SK-N-MC (cell line): Measurements from ENCODE around the gene UQCC2.

ENCODE experiments used
- EZH2 ChIP-seq: fragments of 200-600 bp; sonication (generic); IDR thresholded peaks from one replicate; pipeline ENCODE4 v1.6.1; 2017; ENCODE audit warnings: antibody characterized with exemption
- FOXP2 ChIP-seq: optimal IDR thresholded peaks from 2 replicates; pipeline ENCODE3; 2011; ENCODE audit warnings: mild to moderate bottlenecking, moderate library complexity; ENCODE audit not compliant: insufficient read depth; ENCODE audit errors: extremely low read length, control extremely low read depth
- POLR2AphosphoS5 ChIP-seq: IDR thresholded peaks from 2 replicates; pipeline ENCODE4 v1.6.1; 2012; ENCODE audit warnings: mild to moderate bottlenecking, low read depth, low read length, borderline replicate concordance

- TF ChIP-seq EZH2 (no peak), POLR2AphosphoS5 (no peak), FOXP2 (no peak)
Observed at GRCh38 chr6:33682341-33682740, 29.2 kb downstream of the UQCC2 start.
